RWPE2 (cell line): ENCODE measurements around the gene LILRB3.
"Not testable (repeated sequence)": the region's sequence is repeated elsewhere in the genome, so short reads cannot be mapped to it uniquely, and the experiment has no call there.

Experiments
- ATAC-seq: fragments of 200-7000 bp; cut with Tn5 transposase; 3 replicates; pipeline ENCODE4 v1.9.1; 2021; ENCODE audit warnings: low read depth
- DNase-seq: peaks from one replicate; pipeline ENCODE4 v3.0.0-alpha.2; 2020; ENCODE audit warnings: low spot score
- H3K27ac ChIP-seq: fragments of 450-650 bp; 2 replicates; pipeline ENCODE4 v1.5.1; 2017; ENCODE audit warnings: mild to moderate bottlenecking; ENCODE audit not compliant: poor library complexity, severe bottlenecking
- H3K27me3 ChIP-seq: fragments of 250-450 bp; sonication (Bioruptor Pico); 2 replicates; pipeline ENCODE4 v1.5.1; 2021; ENCODE audit warnings: mild to moderate bottlenecking, moderate library complexity; ENCODE audit not compliant: insufficient read depth, poor library complexity, severe bottlenecking
- H3K36me3 ChIP-seq: fragments of 250-450 bp; sonication (Bioruptor Pico); 2 replicates; pipeline ENCODE4 v1.5.1; 2020; ENCODE audit warnings: low read depth, mild to moderate bottlenecking, moderate library complexity
- H3K4me1 ChIP-seq: fragments of 250-450 bp; sonication (Bioruptor Pico); 2 replicates; pipeline ENCODE4 v1.5.1; 2021; ENCODE audit warnings: mild to moderate bottlenecking, moderate library complexity; ENCODE audit not compliant: insufficient read depth, poor library complexity, severe bottlenecking
- H3K4me3 ChIP-seq: fragments of 250-450 bp; sonication (Bioruptor Pico); 2 replicates; pipeline ENCODE4 v1.5.1; 2021; ENCODE audit warnings: mild to moderate bottlenecking, moderate library complexity; ENCODE audit not compliant: severe bottlenecking
- H3K9me3 ChIP-seq: fragments of 250-450 bp; sonication (Bioruptor Pico); 2 replicates; pipeline ENCODE4 v1.5.1; 2021; ENCODE audit warnings: mild to moderate bottlenecking, moderate library complexity; ENCODE audit not compliant: severe bottlenecking
- TF ChIP-seq, protein P1 (sequence below): fragments of 450-650 bp; IDR thresholded peaks from one replicate; pipeline ENCODE4 v1.5.1; 2017; ENCODE audit warnings: mild to moderate bottlenecking, moderate library complexity; ENCODE audit not compliant: poor library complexity, severe bottlenecking

The LILRB3 gene

DNA sequence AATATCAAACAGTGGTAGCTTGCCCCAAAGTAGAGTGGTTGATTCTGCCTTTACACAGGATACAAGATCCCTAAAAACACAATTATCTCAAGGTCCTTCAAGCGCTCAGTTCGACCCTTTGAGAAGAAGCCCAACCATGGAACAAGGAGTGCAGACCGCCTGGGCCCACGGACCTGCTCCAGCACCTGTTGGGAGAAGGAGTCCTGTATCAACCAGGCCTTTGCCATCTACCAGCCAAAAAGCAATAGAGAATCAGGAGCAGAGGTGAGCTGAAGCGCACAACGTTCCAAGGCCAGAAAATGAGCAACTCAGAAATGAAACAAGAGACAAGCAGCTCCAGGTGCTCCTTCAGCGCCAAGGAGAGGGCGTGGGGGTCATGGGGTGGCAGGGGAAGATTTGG, 6.3 kb upstream of the LILRB3 start:
- TF ChIP-seq, protein P1, sequence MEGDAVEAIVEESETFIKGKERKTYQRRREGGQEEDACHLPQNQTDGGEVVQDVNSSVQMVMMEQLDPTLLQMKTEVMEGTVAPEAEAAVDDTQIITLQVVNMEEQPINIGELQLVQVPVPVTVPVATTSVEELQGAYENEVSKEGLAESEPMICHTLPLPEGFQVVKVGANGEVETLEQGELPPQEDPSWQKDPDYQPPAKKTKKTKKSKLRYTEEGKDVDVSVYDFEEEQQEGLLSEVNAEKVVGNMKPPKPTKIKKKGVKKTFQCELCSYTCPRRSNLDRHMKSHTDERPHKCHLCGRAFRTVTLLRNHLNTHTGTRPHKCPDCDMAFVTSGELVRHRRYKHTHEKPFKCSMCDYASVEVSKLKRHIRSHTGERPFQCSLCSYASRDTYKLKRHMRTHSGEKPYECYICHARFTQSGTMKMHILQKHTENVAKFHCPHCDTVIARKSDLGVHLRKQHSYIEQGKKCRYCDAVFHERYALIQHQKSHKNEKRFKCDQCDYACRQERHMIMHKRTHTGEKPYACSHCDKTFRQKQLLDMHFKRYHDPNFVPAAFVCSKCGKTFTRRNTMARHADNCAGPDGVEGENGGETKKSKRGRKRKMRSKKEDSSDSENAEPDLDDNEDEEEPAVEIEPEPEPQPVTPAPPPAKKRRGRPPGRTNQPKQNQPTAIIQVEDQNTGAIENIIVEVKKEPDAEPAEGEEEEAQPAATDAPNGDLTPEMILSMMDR: no peak
- ATAC-seq (no peak), DNase-seq (no peak)
- Histone ChIP-seq H3K27ac (no peak overlapping the region), H3K4me1 (no peaks in the 10 kb centered on the region), H3K27me3 (no peaks in the 10 kb centered on the region), H3K36me3 (no peaks in the 10 kb centered on the region), H3K9me3 (no peaks in the 10 kb centered on the region), H3K4me3 (no peak overlapping the region)

DNA sequence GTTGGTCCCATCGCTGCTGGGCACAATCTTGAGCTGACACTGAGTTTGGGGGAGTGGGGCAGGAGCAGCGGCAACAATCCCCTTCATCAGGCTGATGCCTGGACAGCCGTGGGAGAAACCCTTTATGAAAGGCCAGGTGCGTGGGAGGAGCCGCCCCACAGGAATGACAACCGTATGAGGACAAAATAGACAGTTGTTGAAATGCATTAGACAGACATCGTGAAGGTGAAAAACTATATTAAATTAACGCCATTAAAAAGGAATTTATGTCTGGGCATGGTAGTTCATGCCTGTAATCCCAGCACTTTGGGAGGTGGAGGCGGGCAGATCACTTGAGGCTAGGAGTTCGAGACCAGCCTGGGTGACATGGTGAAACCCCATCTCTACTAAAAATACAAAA, 1.8 kb upstream of the LILRB3 start:
- ATAC-seq, H3K4me3 ChIP-seq, H3K36me3 ChIP-seq, H3K4me1 ChIP-seq, H3K27ac ChIP-seq, H3K27me3 ChIP-seq, DNase-seq, H3K9me3 ChIP-seq: not testable (repeated sequence)

DNA sequence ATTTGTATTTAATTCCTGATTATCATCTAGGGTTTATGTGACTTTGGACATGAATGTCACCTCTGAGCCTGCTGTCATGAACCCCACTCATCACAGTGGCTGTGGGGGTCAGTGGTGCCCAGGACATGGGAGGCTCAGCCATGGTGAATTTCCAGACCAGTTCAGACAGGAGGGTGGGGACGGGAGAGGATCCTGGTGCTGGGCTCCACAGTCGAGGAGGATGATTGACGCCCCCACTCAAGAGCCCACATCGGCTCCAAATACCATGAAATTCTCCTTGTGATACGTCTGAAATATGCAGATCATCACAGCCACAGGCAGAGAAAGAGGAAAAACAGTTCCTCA, 1.1 kb upstream of the LILRB3 start:
- H3K36me3 ChIP-seq, H3K27ac ChIP-seq, DNase-seq, H3K4me3 ChIP-seq, ATAC-seq, H3K4me1 ChIP-seq, H3K27me3 ChIP-seq, H3K9me3 ChIP-seq: not testable (repeated sequence)

DNA sequence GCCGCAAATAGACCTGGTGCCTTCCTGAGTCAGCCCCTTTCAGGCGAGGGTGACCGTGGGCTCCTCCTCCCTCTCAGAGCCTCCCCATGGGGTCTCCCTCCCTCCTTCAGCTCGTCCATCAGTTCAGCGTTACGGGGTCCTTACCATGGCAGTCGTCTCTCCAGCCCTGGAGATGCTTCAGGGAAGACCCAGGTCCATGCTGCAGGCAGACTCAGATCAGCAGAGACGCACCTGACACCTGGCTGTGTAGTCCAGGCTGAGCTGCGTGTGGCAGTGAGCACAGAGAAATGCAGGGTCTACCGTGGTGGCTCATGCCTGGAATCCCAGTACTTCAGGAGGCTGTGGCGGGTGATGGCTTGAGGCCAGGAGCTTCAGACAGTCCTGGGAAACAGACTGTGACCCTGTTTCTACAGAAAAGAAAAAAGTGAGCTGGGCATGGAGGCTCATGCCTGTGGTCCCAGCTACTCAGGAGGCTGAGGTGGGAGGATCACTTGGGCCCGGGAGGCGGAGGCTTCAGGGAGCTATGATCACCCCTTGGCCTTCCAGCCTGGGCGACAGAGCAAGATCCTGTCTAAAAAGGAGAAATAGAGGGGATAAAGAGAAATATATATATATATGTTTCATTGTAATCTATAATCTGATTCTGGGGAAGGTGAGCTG, 600 bp upstream of the LILRB3 start:
- H3K27me3 ChIP-seq, H3K36me3 ChIP-seq, DNase-seq, H3K27ac ChIP-seq, H3K4me1 ChIP-seq, H3K9me3 ChIP-seq, H3K4me3 ChIP-seq: not testable (repeated sequence)
- ATAC-seq: peak; percentile 19; the same call in 2 of the 3 replicates

DNA sequence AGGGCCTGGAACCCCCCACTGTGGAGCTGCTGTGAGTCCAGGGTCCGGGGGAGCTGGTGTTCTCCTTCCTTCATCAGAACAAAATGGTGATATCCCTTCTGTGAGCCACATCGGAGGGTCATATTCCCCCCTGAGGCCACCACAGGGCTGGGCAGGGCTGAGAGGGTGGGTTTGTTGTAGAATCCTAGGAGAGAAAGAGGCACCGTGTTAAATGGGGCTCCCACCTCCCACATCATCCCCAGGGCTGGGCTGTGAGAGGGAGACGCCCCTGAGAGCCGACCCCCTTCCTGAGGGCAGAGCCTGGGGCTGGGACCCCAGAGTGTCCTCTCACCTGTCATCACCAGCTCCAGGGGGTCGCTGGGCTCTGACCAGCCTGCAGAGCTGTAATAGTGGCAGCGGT, 860 bp downstream of the LILRB3 start:
- not testable (repeated sequence) for H3K4me3 ChIP-seq, H3K27ac ChIP-seq, H3K36me3 ChIP-seq, ATAC-seq, H3K27me3 ChIP-seq, H3K9me3 ChIP-seq, H3K4me1 ChIP-seq, DNase-seq

DNA sequence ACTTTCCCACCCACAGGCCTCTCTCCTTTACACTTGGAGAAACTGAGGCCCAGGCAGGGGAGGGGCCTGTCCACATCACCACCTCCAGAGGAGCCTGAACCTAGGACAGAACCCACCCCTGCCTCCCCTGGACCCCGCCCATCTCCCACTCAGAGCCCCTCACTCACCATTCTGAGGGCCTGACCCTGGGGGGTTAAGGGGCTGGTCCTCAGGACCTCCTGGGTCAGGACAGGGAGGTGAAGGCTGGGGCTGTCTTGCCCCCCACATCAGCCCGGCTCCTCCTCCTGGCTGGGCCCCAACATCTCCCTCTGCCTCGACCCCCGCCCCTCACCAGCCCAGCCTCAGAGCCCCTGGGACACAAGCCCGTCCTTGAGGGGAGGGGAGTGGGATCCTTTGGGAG, 3.1 kb downstream of the LILRB3 start:
- not testable (repeated sequence) for H3K27me3 ChIP-seq

DNA sequence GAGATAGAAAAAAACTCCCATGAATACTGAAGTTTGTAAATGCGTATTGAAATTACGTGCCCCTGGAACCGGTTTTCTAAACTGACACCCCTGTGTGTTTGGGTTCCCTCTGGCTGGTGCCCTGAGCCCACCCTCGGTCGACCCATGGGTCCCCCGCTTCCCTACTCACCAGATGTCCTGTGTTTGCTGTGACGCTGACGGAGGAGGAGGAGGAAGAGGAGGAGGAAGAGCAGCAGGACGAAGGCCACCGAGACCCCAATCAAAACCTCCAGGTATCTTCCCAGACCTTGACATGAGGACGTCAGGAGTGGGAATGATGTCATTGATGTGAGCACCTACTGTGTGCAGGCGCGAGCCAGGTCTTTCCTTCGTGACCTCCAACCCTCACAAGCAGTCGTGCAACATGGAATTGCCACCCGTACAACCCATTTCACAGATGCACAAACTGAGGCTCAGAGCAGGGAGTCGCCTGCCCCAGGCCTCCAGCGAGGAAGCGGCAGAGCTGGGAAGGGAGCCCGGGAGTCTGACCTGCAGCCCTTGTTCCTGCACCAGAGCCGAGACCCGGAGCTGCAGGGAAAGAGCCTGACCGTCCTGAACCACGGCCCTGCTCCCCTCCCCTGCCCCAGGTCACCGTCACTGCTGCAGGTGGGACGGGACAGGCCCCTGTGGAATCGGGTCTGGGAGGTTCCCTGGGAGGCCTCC, 3.7 kb downstream of the LILRB3 start:
- H3K27ac ChIP-seq: no peak overlapping the region
- H3K27me3 ChIP-seq: peaks cover 6% of the 10 kb centered on the region
- H3K4me1 ChIP-seq: no peaks in the 10 kb centered on the region
- H3K36me3 ChIP-seq: peaks cover 13% of the 10 kb centered on the region
- H3K9me3 ChIP-seq: no peaks in the 10 kb centered on the region
- ATAC-seq (no peak), DNase-seq (no peak)
- TF ChIP-seq, protein P1: no peak
- H3K4me3 ChIP-seq: no peak overlapping the region

More for the DNA sequence above, 3.1 kb downstream of the LILRB3 start:
- not testable (repeated sequence) for H3K4me1 ChIP-seq, H3K4me3 ChIP-seq, H3K9me3 ChIP-seq, H3K27ac ChIP-seq, DNase-seq, ATAC-seq
- H3K36me3 ChIP-seq: peaks cover 13% of the 10 kb centered on the region
